Osteocyte (in vitro differentiated cells): ENCODE measurements around the gene CRTC3. TPM values are rescaled to one million over a fixed set of nuclear protein-coding genes. Genes with fewer than 3 reads are reported as not detected.

Experiments
- DNase-seq: peaks from one replicate; pipeline ENCODE4 v3.0.0; 2021; ENCODE audit warnings: mixed read lengths; ENCODE audit not compliant: unreplicated experiment; ENCODE audit errors: extremely low spot score
- H3K27ac Mint-ChIP-seq: one replicate; pipeline ENCODE4 v1.8.0; 2021; ENCODE audit warnings: mild to moderate bottlenecking, mixed read lengths; ENCODE audit not compliant: unreplicated experiment
- H3K27me3 Mint-ChIP-seq: one replicate; pipeline ENCODE4 v1.8.0; 2021; ENCODE audit warnings: mixed read lengths; ENCODE audit not compliant: unreplicated experiment
- H3K36me3 Mint-ChIP-seq: one replicate; pipeline ENCODE4 v1.8.0; 2021; ENCODE audit warnings: mixed read lengths; ENCODE audit not compliant: unreplicated experiment
- H3K4me1 Mint-ChIP-seq: one replicate; pipeline ENCODE4 v1.8.0; 2021; ENCODE audit warnings: mixed read lengths; ENCODE audit not compliant: unreplicated experiment
- H3K4me3 Mint-ChIP-seq: one replicate; pipeline ENCODE4 v1.8.0; 2021; ENCODE audit warnings: mild to moderate bottlenecking, moderate library complexity, mixed read lengths; ENCODE audit not compliant: unreplicated experiment
- H3K9me3 Mint-ChIP-seq: one replicate; pipeline ENCODE4 v1.8.0; 2021; ENCODE audit warnings: mixed read lengths; ENCODE audit not compliant: unreplicated experiment
- total RNA-seq: library from RNA; stranded (reverse); gene quantifications from 2 replicates; pipeline ENCODE4 v1.2.1, GENCODE V29; 2021
- TF ChIP-seq, protein P1 (sequence below): fragments of 200-600 bp; sonication (generic); IDR thresholded peaks from 2 replicates; pipeline ENCODE4 v1.5.0; 2021; ENCODE audit warnings: antibody characterized with exemption, mild to moderate bottlenecking, moderate library complexity

CRTC3 gene
- total RNA-seq, 1 donor from 2014 or later, result 48.6 TPM

DNA sequence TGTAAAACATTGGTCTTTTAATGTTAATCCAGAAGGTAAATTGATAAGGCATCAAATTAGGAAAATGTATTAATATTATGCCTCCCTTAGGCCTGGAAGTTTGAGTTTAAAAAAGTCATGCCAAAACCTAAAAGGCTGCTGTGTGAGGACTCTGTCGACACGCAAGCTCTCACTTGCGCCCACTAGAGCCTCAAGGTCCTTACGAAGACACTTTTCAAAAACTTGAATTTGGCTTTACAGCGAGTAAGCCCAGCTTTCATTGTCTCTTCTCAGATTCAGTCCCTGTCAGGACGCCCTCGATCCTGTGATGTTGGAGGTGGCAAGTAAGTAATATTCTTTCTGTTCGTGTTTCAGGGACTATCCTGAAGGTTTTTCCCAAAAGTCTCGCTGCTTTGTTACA, 89.7 kb downstream of the CRTC3 start:
- Mint-ChIP-seq H3K36me3 (peaks cover 33% of the 10 kb centered on the region), H3K4me1 (no peaks in the 10 kb centered on the region), H3K9me3 (no peaks in the 10 kb centered on the region), H3K27ac (no peak overlapping the region), H3K27me3 (no peaks in the 10 kb centered on the region), H3K4me3 (no peak overlapping the region)
- no peak for DNase-seq
- TF ChIP-seq, protein P1, sequence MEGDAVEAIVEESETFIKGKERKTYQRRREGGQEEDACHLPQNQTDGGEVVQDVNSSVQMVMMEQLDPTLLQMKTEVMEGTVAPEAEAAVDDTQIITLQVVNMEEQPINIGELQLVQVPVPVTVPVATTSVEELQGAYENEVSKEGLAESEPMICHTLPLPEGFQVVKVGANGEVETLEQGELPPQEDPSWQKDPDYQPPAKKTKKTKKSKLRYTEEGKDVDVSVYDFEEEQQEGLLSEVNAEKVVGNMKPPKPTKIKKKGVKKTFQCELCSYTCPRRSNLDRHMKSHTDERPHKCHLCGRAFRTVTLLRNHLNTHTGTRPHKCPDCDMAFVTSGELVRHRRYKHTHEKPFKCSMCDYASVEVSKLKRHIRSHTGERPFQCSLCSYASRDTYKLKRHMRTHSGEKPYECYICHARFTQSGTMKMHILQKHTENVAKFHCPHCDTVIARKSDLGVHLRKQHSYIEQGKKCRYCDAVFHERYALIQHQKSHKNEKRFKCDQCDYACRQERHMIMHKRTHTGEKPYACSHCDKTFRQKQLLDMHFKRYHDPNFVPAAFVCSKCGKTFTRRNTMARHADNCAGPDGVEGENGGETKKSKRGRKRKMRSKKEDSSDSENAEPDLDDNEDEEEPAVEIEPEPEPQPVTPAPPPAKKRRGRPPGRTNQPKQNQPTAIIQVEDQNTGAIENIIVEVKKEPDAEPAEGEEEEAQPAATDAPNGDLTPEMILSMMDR, result no peak

DNA sequence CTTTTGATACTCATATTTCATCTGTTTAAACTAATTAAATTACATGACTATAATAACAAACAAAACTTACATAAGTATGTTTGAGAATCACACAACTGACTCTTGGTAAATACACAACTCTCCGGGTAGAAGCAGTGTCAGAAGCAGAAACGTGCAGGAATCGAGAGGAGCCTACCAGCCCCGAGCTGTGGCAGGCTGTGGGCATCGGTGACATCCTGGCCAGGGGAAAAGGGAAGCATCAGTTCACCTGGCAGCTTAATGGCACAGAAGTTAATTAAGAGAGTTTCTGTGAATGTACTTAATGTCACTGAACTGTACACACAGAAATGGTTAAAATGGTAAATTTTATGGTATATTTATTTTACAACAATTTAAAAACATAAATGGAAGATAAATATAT, 90.2 kb downstream of the CRTC3 start:
- Mint-ChIP-seq H3K27ac (no peak overlapping the region), H3K9me3 (no peaks in the 10 kb centered on the region), H3K4me1 (no peaks in the 10 kb centered on the region), H3K4me3 (no peak overlapping the region), H3K27me3 (no peaks in the 10 kb centered on the region), H3K36me3 (peaks cover 33% of the 10 kb centered on the region)
- TF ChIP-seq, protein P1, result no peak
- DNase-seq, result no peak

DNA sequence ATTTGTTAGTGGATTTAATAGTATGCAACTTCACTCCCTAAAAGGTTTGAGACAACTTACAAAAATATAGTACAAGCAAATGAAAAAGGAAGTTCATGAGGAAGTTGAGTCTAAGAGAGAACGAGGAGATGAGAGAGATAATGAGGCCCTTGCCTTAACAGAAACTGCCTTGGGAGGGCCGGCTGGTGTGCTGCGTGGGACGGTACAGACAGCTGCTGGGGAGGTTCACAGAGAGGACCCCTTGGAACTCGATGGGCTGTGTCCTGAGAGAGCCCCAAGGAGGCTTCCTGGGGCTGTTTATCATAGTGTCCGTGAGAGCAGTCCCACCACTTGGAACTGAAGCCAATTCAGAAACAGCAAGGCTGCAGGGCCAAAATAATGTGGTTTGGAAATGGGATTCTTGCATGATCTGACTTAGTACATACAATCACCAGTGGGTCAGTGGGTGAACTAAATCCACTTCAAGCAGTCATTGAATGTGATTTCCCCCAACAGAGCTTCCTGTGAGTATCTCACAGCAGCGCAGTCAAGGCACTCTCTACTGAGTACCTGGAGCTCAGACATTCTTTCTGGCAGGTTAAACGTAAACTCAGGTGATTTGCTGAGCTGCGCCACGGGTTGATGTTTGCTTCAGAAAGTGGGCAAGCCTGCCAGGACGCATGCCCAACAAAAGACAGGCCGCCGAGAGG, 90.8 kb downstream of the CRTC3 start:
- no peaks in the 10 kb centered on the region for H3K9me3 Mint-ChIP-seq
- H3K4me1 Mint-ChIP-seq, result no peaks in the 10 kb centered on the region
- H3K4me3 Mint-ChIP-seq, result no peak overlapping the region
- no peak for DNase-seq
- TF ChIP-seq, protein P1, result no peak
- H3K27me3 Mint-ChIP-seq, result no peaks in the 10 kb centered on the region
- peaks cover 31% of the 10 kb centered on the region for H3K36me3 Mint-ChIP-seq
- no peak overlapping the region for H3K27ac Mint-ChIP-seq

DNA sequence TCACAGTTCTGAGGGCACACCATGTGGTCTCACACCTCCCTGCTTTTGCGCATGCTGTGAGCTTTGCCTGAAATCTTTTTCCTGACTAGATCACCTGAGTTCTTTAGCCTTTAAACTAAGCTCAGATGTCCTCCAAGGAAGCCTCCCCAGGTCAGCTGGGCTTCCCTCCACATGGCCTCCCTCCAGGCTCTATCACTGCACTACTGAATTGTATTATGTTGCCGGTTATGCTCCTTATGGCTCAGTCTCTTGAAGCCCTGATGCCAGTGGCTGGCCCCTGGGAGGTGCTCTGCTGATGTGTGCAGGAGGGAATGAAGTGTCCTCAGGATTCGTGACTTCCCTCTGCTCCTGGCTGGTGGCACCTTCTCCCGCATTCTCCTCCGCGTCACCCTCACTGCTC, 94.1 kb downstream of the CRTC3 start:
- no peaks in the 10 kb centered on the region for H3K27me3 Mint-ChIP-seq
- no peak overlapping the region for H3K27ac Mint-ChIP-seq
- no peaks in the 10 kb centered on the region for H3K9me3 Mint-ChIP-seq
- DNase-seq, result no peak
- TF ChIP-seq, protein P1, result no peak
- peaks cover 19% of the 10 kb centered on the region for H3K36me3 Mint-ChIP-seq
- no peak overlapping the region for H3K4me3 Mint-ChIP-seq
- no peaks in the 10 kb centered on the region for H3K4me1 Mint-ChIP-seq

DNA sequence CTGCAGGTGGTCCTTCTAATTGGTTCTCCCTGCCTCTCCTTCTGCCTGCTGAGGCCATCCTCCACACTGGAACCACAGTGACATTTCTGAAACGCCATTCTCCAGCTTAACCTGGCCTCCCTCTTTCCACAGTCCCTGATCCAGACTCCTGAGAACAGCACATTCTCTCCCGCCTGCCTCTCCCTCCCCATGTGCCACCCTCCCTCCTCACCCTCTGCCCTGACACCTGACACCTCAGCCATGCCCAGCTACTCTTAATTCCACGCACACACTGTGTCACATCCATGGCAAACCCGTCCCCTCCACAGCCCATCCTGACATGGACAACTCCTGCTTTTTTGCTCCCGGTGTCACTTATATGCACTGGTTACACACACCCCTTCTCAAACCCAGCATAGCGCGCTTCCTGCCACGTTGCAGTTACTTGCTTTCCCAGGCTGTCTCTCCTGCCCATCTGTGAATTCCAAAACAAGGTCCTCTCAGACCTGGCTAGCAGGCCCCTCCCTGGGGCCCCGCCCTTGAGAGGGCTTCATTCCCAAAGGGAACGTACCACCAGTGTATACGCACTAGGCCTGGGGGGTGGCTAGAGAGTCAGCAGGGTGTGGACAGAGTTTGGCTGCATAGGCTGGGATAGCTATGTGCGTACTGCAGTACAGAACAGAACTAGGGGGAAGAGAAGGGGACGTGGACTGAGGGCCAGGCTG, 94.7 kb downstream of the CRTC3 start:
- DNase-seq, result no peak
- Mint-ChIP-seq H3K4me1 (no peaks in the 10 kb centered on the region), H3K9me3 (no peaks in the 10 kb centered on the region), H3K27me3 (no peaks in the 10 kb centered on the region), H3K27ac (peak overlapping the region; percentile 14), H3K4me3 (no peak overlapping the region), H3K36me3 (peaks cover 25% of the 10 kb centered on the region)
- TF ChIP-seq, protein P1, result no peak
